K562 (cell line): Measurements from ENCODE around the gene TIMM23. TPM values are rescaled to one million over a fixed set of nuclear protein-coding genes. Genes with fewer than 3 reads are reported as not detected.
"Not testable (repeated sequence)": the region's sequence is repeated elsewhere in the genome, so short reads cannot be mapped to it uniquely, and the experiment has no call there.

Experiments
- ATAC-seq: fragments of 200-7000 bp; cut with Tn5 transposase; 3 replicates; pipeline ENCODE4 v1.9.1; 2020; ENCODE audit warnings: moderate library complexity
- BruUV-seq: library from RNA; stranded (reverse); fragments of 400-500 nt; replicated peaks from 2 replicates; lab custom pipeline; 2021; lab: Mats Ljungman, UMichigan
- CTCF ChIA-PET: fragments of 300-600 bp; formaldehyde crosslinking; extraction: SDS; loops from one replicate; lab custom pipeline; 2021; ENCODE audit warnings: low intra/inter-chr PET ratio; lab: Yijun Ruan, JAX
- POLR2A ChIA-PET: fragments of 300-600, 350-650 bp; sonication (Branson Sonifier 250); formaldehyde crosslinking; extraction: SDS; loops from one replicate; lab custom pipeline; 2021; ENCODE audit warnings: antibody characterized with exemption, inconsistent platforms; lab: Yijun Ruan, JAX
- DNase-seq, 4 experiments: peaks; one replicate each; pipeline versions ENCODE4 v3.0.0 to v3.0.0-alpha.2; 2011 to 2018; ENCODE audit warnings: low spot score in 3 of 4, mixed read lengths in 3 of 4; ENCODE audit errors: extremely low read depth in 1 of 4
- FAIRE-seq: peaks from 2 replicates; lab custom pipeline; 2011; peaks lifted over from hg19 to GRCh38; lab: Jason Lieb, UNC
- H2AFZ ChIP-seq: 2 replicates; pipeline ENCODE4 v1.6.0; 2011; ENCODE audit warnings: low read depth, low read length, control low read depth, inconsistent platforms
- H3K27ac ChIP-seq: fragments of 200-600 bp; 3 replicates; pipeline ENCODE4 v1.8.0; 2011; ENCODE audit warnings: low read depth, mild to moderate bottlenecking, control low read depth, inconsistent platforms, low read length, moderate library complexity, mixed read lengths; ENCODE audit errors: extremely low read depth
- H3K27me3 ChIP-seq, 2 experiments: fragments of 300-600 bp in 1 of 2; 2 replicates in 1 of 2; 3 replicates in 1 of 2; pipeline versions ENCODE4 v1.6.0 to v1.8.0; 2011; ENCODE audit warnings: inconsistent platforms in 2 of 2, low read length in 2 of 2, mild to moderate bottlenecking in 1 of 2, mixed read lengths in 1 of 2, moderate library complexity in 1 of 2; ENCODE audit not compliant: control insufficient read depth in 2 of 2, insufficient read depth in 2 of 2
- H3K36me3 ChIP-seq: fragments of 300-600 bp; 3 replicates; pipeline ENCODE4 v1.8.0; 2011; ENCODE audit warnings: mild to moderate bottlenecking, low read length, inconsistent platforms; ENCODE audit not compliant: control insufficient read depth, insufficient read depth
- H3K4me1 ChIP-seq, 2 experiments: fragments of 200-600 bp in 1 of 2; replicated peaks in 1 of 2; 2 replicates in 1 of 2; 3 replicates in 1 of 2; pipeline versions ENCODE4 v1.5.1 to v1.8.0; 2011; ENCODE audit warnings: inconsistent platforms in 2 of 2, low read length in 2 of 2, mild to moderate bottlenecking in 1 of 2, mixed read lengths in 1 of 2, moderate library complexity in 1 of 2; ENCODE audit not compliant: control insufficient read depth in 2 of 2, insufficient read depth in 2 of 2
- H3K4me2 ChIP-seq: 2 replicates; pipeline ENCODE4 v1.6.1; 2011; ENCODE audit warnings: low read length, control low read depth, inconsistent platforms, mixed read lengths; ENCODE audit not compliant: insufficient read depth
- H3K4me3 ChIP-seq: fragments of 200-600 bp; sonication (generic), shearing (Covaris generic); 2 replicates; pipeline ENCODE4 v1.5.1; 2016; ENCODE audit warnings: control low read depth, inconsistent platforms
- H3K79me2 ChIP-seq: fragments of 200-600 bp; 3 replicates; pipeline ENCODE4 v1.8.0; 2011; ENCODE audit warnings: low read length, inconsistent platforms; ENCODE audit not compliant: control insufficient read depth, insufficient read depth
- H3K9ac ChIP-seq, 2 experiments: 2 replicates each; pipeline versions ENCODE4 v1.6.0 to v1.6.1; 2011; ENCODE audit warnings: low read depth in 2 of 2, low read length in 2 of 2, control low read depth in 1 of 2, inconsistent platforms in 1 of 2, mild to moderate bottlenecking in 1 of 2, mixed read lengths in 1 of 2; ENCODE audit not compliant: insufficient read depth in 1 of 2
- H3K9me1 ChIP-seq: one replicate; pipeline ENCODE4 v1.6.0; 2011; ENCODE audit warnings: inconsistent platforms, mild to moderate bottlenecking, low read length, moderate library complexity; ENCODE audit not compliant: control insufficient read depth, insufficient read depth
- H3K9me3 ChIP-seq: replicated peaks from 2 replicates; pipeline ENCODE4 v1.5.1; 2011; ENCODE audit warnings: low read depth, low read length, inconsistent platforms; ENCODE audit not compliant: control insufficient read depth, insufficient read depth
- H4K20me1 ChIP-seq: replicated peaks from 2 replicates; pipeline ENCODE4 v1.6.1; 2011; ENCODE audit warnings: low read length, inconsistent platforms, mixed read lengths; ENCODE audit not compliant: control insufficient read depth, insufficient read depth
- CEBPB ChIP-seq: fragments of 450-650 bp; IDR thresholded peaks from 2 replicates; pipeline ENCODE4 v1.6.1; 2016; ENCODE audit warnings: missing genetic modification characterization, missing compliant biosample characterization
- CEBPG ChIP-seq, 3 experiments: fragments of 200-800 bp in 1 of 3; sonication (Bioruptor generic) in 1 of 3; sonication (generic) in 1 of 3; formaldehyde crosslinking in 1 of 3; IDR thresholded peaks in 2 of 3; conservative IDR thresholded peaks in 1 of 3; 2 replicates each; pipeline versions ENCODE4 v1.6.1 to v1.8.0; 2016 to 2022; ENCODE audit warnings: missing compliant biosample characterization in 2 of 3, missing genetic modification characterization in 2 of 3, mild to moderate bottlenecking in 1 of 3, missing genetic modification reagents in 1 of 3
- RBM25 ChIP-seq: fragments of 200-400 bp; formaldehyde crosslinking; IDR thresholded peaks from 2 replicates; pipeline ENCODE4 v1.6.1; 2018; ENCODE audit warnings: low read length, low read depth, moderate library complexity; ENCODE audit not compliant: severe bottlenecking
- TRIM28 ChIP-seq: fragments of 450-650 bp; IDR thresholded peaks from 2 replicates; pipeline ENCODE4 v1.6.1; 2017
- ZNF280A ChIP-seq: fragments of 450-650 bp; IDR thresholded peaks from 2 replicates; pipeline ENCODE4 v1.6.1; 2018; ENCODE audit warnings: mild to moderate bottlenecking, low read depth; ENCODE audit not compliant: partially characterized antibody
- WGBS: fragments of 100-300 bp; shearing (Covaris generic); methylation state at CpG from one replicate; pipeline ENCODE4 v1.1.6; 2016; ENCODE audit warnings: low coverage, mixed read lengths; ENCODE audit not compliant: insufficient coverage; ENCODE audit errors: missing lambda C conversion rate; 5-methylcytosine and 5-hydroxymethylcytosine counted together
- in situ Hi-C: fragments of 300-500 bp; cut with MboI; formaldehyde crosslinking; loops from 4 replicates; pipeline ENCODE4 v1.15.0; 2018; ENCODE audit warnings: inconsistent platforms, mixed read lengths
- intact Hi-C: fragments of 100-400 bp; cut with micrococcal nuclease; formaldehyde crosslinking; loops from 2 replicates; pipeline ENCODE4 v1.14.2; 2022
- polyA plus RNA-seq, 8 experiments: library from polyadenylated mRNA; depleted of rRNA in 4 of 8; stranded (reverse) in 5 of 8; unstranded in 3 of 8; fragments of >200 nt; fragmentation: Nextera tagmentation in 2 of 8; fragmentation: Illumina TruSeq in 1 of 8; extraction: Ambion mirVana in 2 of 8; extraction: Trizol in 1 of 8; gene quantifications; 2 replicates each; pipeline versions ENCODE4 v1.2.1 to v1.2.3, GENCODE V29; 2011 to 2014; ENCODE audit warnings: inconsistent platforms in 1 of 8, missing spikeins in 1 of 8
- total RNA-seq, 7 experiments: library from RNA; depleted of rRNA in 6 of 7; stranded (reverse); fragments of >200 nt in 6 of 7; fragmentation: Illumina TruSeq in 2 of 7; extraction: Trizol in 2 of 7; gene quantifications; 2 replicates each; pipeline versions ENCODE4 v1.2.1 to v1.2.3, GENCODE V29; 2011 to 2021; ENCODE audit warnings: low replicate concordance in 1 of 7

TIMM23 gene
- total and polyA plus RNA-seq, 9 of the 15 experiments (the other 6 are each of a cell fraction or from before 2014, with no cell fraction given): 148 to 280 (median 183) TPM

GRCh38 chr10:45926790-45927189 lies 45.5 kb upstream of the TIMM23 start:
- H2AFZ ChIP-seq, FAIRE-seq, POLR2A ChIA-PET, BruUV-seq, H3K4me3 ChIP-seq, H3K9me1 ChIP-seq, H3K79me2 ChIP-seq, DNase-seq, H3K4me2 ChIP-seq, H3K9me3 ChIP-seq, H3K9ac ChIP-seq, H3K27me3 ChIP-seq, H4K20me1 ChIP-seq, H3K27ac ChIP-seq, ATAC-seq, H3K36me3 ChIP-seq, intact Hi-C loops, CTCF ChIA-PET, H3K4me1 ChIP-seq: not testable (repeated sequence)
- TF ChIP-seq RBM25 (peak; percentile 60), TRIM28 (0 out of 2 replicates have a peak, but pooled peaks have one; percentile 59), ZNF280A (peak; percentile 41)
- in situ Hi-C loops: loop anchor here (25.0 kb wide), 1 partner anchor 114 kb away; no protein-coding TSS in a partner anchor
- 100% methylated on average over 1 of the region's 1 CpG for WGBS

DNA sequence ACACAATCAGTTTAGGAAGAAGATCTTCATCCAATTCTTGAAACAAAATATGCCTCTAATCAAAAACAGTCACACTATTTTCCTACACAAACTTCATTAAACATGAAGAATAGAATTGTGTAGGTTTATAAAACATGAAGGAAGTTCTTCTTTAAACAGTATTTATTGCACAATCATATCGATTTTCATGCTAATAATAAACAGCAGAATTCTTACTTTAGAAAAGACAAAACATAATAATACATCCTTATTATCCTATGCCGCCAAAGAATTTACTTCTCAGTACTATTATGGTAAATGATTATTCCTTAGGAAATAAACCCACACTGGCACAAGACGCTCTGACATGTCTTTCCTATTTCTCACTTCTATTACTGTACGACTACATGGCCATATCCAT lies 41.0 kb upstream of the TIMM23 start:
- H3K4me3 ChIP-seq; H4K20me1 ChIP-seq; H3K79me2 ChIP-seq; ATAC-seq; H2AFZ ChIP-seq; H3K4me2 ChIP-seq; H3K9me1 ChIP-seq; intact Hi-C loops; H3K27me3 ChIP-seq; CTCF ChIA-PET; POLR2A ChIA-PET; H3K4me1 ChIP-seq; H3K9me3 ChIP-seq; DNase-seq; FAIRE-seq; BruUV-seq; H3K9ac ChIP-seq; H3K27ac ChIP-seq; TF ChIP-seq CEBPG (CRISPR knock-in tag; IDR thresholded peaks at IDR 0.05): not testable (repeated sequence)
- in situ Hi-C loops: loop anchor here (25.0 kb wide), 1 partner anchor 119 kb away; no protein-coding TSS in a partner anchor
- H3K36me3 ChIP-seq: peaks cover 10% of the 10 kb centered on the region; the same call in 1 of the 3 replicates
- 75% methylated on average over 3 of the region's 4 CpGs for whole genome bisulfite sequencing
- peak; percentile 62 for TF ChIP-seq CEBPB
- TF ChIP-seq CEBPG (tag; conservative IDR thresholded peaks at IDR 0.05 in 1 of 2, IDR thresholded peaks at IDR 0.05 in 1 of 2): peak in 1 of 2 experiments; percentile 74; a peak in 2 of 4 replicates

DNA sequence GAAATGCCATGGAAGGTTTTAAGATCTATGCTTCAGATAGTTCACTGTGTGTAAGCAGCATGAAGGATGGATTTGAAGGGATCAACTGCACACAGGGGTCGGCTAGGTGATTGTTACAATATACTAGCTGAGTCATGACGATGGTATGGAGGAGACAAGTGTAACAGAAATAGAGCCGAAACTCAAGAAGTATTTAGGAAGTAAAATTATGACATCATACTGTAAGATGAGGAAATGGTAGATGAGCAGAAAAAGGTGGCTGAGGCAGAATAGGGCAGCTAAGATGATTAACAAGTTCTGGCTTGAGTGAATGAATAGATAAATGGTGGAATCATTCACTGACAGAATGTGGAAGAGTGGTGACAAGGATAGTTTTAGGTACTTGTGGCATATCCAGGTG lies 37.5 kb upstream of the TIMM23 start:
- H3K4me2 ChIP-seq, H2AFZ ChIP-seq, H3K9ac ChIP-seq, DNase-seq, H3K4me1 ChIP-seq, H3K79me2 ChIP-seq, H3K4me3 ChIP-seq, FAIRE-seq, CTCF ChIA-PET, H3K9me1 ChIP-seq, H3K27ac ChIP-seq, H3K27me3 ChIP-seq, ATAC-seq, H3K9me3 ChIP-seq, intact Hi-C loops, H4K20me1 ChIP-seq, BruUV-seq, POLR2A ChIA-PET: not testable (repeated sequence)
- in situ Hi-C loops: loop anchor here (25.0 kb wide), 1 partner anchor 122 kb away; no protein-coding TSS in a partner anchor
- WGBS: 86% methylated on average over 3 of the region's 3 CpGs
- H3K36me3 ChIP-seq: peaks cover 12% of the 10 kb centered on the region; the same call in 1 of the 3 replicates
